HPDE6-E6E7 (cell line): ENCODE measurements around the gene TIAL1.
"Not testable (repeated sequence)": the region's sequence is repeated elsewhere in the genome, so short reads cannot be mapped to it uniquely, and the experiment has no call there.

Source experiments
- DNase-seq: peaks from one replicate; pipeline ENCODE4 v3.0.0; 2011; ENCODE audit warnings: missing footprints; ENCODE audit errors: extremely low spot score

Gene TIAL1

DNA sequence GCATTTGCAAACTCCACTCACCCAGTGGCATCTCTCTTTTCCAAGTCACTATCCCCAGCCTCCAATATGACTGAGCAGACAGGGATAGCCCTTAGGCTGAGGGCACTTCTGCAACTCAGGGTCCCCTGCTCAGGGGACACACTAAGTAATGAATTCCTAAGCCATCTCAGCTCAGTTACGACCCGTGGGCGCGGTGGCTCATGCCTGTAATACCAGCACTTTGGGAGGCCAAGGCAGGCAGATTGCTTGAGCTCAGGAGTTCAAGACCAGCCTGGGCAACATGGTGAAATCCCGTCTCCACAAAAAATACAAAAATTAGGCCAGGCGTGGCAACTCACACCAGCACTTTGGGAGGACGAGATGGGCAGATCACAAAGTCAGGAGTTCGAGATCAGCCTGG lies 64.5 kb downstream of the TIAL1 start:
- DNase-seq, result not testable (repeated sequence)

DNA sequence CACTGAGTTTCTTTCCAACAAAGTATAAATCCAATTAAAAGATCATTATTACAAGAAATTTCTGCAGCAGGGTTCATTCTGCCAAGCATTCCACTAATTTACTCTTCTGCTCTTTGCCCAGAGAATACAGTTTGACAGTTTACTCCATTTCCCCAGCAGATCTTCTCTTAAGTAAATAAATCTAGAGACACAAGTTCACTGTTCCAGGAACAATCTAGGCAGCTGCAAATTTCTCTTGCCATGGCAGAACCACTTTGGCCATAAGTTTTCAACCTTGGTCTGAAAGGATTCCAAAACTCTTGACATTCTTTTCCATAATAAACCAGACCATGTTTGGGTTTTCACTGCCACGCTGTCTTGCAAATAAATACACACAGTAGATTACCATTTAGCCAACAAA lies 65.7 kb downstream of the TIAL1 start:
- DNase-seq, result no peak

GRCh38 chr10:119528663-119529237 lies 68.0 kb downstream of the TIAL1 start:
- DNase-seq, result not testable (repeated sequence)

DNA sequence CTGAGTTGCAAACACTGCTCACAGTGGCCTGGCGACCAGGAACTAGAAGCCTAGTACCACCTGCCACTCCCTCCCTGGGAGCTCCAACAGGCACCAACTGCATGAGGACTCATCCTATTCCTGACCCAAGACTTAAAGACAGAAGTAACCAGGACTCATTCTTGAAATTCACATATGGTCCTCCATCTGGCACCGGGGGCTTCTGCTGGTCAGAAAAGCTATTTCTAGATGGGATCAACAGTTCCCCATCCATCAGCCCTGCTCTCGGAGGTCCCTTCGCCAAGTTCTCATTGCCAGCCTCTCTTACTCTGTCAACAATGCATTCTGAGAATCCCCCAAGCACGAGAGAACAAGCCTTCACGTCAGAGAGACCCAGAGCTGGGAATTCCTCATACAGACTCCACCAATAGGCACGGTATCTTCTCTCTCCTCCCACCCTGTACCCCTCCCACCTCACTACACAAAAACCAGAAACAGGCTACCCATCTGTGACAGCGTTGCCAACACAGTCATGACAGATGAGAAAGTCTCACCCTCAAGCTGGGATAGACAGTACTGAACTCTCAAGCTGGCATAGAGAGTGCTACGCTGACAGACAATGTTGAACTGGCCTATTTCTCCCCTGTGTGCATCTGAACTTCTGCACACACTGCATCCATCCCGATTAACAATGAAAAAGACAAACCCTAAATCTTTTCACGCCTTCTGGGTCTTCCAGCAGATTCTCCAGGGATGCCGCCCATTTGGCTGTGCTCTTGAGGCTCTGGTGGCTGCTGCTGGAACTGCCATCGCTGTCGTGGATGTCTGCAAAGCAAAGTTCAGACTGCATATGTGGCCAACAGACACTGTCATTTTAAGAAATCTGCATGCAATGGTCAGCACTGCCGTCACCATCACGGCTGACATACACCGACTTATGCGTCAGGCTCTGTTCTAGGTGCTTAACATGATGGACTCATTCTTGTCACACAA lies 69.9 kb downstream of the TIAL1 start:
- no peak for DNase-seq

DNA sequence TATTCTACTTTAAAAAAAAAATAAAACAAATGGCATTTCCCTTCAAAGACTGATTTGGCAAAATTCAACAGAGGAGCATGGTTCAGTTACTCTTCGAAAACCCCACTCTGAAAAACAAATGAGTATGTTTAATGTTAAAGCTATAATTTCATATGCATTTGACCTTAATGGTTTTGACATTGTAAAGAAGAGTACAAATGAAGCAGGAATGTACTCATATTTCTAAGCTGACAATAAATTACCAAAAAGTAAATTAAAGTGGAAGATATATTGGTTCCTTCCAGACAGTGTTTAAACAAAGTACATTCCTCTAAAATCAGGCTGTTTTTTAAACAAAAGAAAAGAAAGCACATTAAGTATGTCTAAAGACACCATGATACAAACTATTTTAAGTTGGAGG lies 70.6 kb downstream of the TIAL1 start:
- DNase-seq, result no peak

DNA sequence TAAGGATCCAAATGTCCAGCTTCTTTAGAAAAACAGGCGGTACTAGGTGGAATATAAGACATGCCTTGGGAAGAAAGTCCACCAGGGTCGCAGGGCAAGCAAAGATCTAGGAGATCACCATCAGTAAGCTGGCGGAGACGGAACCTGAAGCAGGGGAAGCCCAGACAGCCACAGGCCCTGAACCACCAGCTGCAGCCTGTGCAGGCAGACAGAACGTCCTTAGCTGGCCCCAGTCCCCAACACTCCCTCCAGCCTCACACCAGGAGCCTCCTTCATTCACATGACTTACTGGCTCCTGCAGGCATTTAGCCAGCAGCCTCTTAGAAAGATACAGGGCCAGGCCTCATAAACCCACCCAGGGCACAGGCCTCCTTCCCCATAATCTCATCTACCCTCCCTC lies 71.6 kb downstream of the TIAL1 start:
- no peak for DNase-seq

GRCh38 chr10:119524720-119525070 lies 72.1 kb downstream of the TIAL1 start:
- no peak for DNase-seq

DNA sequence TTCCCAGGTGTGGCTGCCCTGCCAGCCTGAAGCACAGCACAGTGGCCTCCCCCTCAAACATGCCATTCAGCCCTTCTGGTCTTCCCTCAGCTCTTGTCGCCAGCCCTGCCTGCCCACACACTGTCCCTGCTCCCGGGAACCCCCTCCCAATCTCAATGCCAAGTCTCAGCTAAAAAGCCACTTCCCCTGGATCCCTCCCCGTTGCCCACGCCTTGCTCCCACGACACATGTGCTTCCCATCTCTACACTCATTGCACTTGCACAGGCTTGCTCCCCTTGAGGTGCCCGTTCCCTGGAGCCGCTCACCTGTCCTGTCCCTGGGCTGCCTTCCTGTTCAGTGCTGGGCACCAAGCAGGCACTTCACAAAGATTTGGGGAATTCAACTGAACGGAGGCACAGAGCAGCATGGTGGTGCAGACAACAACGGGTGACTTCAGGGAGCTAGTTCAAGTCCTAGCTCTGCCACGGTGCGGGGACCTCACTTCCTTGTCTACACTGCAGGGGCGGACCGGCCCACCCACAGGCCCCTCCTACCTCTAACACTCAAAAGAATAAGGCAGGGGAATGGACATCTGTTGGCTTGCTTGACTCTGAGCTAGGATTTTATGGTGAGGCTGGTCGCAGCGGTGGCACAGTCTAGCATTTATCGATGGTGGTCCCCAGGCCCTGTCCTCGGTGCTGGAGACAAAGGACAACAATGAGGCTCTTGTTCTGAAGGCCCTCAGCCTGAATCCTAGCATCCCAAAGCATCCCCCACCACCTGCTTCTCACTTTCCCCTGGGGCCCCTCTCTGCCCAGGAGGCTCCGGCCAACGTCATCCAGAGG lies 72.7 kb downstream of the TIAL1 start:
- no peak for DNase-seq
